ENCODE measurements around the gene ANKRD42. TPM values are rescaled to one million over a fixed set of nuclear protein-coding genes. Genes with fewer than 3 reads are reported as not detected.

ANKRD42 gene
- 12.1 and 12.7 TPM in 2 replicates for total RNA-seq

DNA sequence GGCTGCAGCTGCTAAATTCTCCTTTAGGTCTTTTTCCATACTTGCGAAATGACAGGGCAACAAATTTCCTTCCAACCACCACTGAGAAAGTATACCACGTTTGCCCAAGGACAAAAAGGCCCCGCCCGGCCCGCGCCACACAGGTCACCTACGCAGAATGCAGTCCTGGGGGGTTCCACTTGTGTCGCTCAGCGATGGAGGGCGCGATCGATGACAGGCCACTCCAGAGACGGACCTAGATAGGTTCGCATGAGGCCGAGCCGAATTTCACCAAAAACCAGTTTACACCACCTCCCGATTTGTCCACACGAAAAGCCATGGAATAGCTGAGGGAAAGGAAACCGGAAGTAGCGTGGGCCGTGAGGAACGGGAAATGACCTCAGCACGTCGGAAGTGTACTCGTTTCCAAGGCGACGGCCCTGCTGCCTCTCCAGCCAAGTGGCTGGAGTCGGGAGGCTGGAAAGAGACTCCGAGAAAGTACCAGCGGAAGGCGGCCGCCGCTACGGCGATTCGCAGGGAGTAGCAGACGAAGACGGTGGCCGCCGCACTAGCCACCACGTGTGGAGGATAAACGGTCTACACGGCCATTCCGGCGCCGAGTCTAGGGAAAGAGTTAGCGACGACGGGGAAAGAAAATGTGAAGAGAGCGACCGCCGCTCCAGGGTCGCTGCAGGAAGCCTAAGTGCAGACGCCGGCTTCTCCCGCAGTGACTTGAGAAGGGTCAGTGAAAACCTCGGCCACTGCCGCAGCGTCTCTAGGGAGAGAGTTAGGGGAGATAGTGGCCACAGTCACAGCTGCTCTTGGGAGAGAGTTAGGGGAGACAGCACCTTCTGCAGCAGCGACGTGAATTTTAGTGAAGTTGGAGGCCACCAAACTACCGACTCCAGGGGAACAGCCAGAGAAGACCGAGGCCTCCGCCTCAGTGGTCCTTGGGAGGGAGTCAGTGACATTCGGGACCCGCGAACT is at the start of gene ANKRD42:
ANKRD42 (plus strand) TSS at position 398 of the 966 bp plus-strand sequence. CDS start 959 bp downstream, outside the sequence.

GRCh38 chr11:83156996-83157593 is 36.4 kb upstream of the ANKRD42 start, which contains the start of gene PCF11:
TSS of gene PCF11 (plus strand) at chr11:83157131. CDS start at chr11:83157440, 309 bp downstream.

DNA sequence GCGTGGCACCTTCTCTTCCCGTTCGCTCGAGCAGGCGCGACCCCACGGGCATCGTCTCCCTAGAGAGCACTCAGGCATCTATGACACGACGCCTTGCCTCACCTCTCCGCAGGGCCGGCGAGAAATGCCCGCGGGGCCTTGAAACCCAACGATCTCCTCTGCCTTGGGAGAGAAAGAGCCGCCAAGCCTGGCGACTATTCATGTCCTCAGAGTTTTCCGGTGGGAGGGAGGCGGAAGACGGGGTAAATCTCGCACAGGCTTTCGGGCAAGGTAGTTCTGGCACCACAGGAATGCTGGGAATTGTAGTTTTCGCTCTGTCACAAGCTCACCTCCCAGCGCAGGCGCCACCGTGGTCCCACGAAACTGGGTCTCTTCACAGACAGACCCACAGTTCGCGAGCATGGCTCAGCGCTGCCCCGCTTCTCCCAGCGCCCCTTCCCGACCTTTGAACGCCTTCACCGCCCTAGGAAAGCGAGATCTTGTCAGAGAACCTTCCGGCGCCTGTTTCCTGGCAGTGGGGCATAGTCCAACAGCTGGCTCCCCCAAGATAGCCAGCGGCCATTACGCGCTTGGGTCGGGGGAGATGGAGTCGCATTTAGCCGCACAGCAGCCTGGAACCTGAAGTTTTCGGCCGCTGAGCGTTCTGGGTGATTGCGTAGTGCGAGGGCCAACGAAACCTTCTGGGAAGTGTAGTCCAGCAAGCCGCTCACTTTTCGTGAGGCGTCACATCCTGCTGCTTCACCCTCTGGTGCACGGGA is 92.4 kb downstream of the ANKRD42 start, which contains the start of gene CCDC90B:
CCDC90B (minus strand) TSS at position 597 of the 758 bp plus-strand sequence; CDS start at position 202, 395 bp downstream.

Other genes starting within 250 kb of the ANKRD42 start
- 15.7 and 19.1 TPM in 2 replicates for gene RAB30, start 121.8 kb upstream of the ANKRD42 start, total RNA-seq
- 30.4 and 30.7 TPM in 2 replicates for gene PCF11, start 36.6 kb upstream of the ANKRD42 start, total RNA-seq
- gene CCDC90B, start 92.7 kb downstream of the ANKRD42 start, total RNA-seq: 66.4 and 78.9 TPM in 2 replicates